Measurements from ENCODE around the gene DICER1.

The DICER1 gene

GRCh38 chr14:95125915-95126314 is 31.4 kb downstream of the DICER1 start:
- in situ Hi-C loops (cut with HindIII; ENCODE audit: low pct_unique_long_range_greater_than_20kb, low sequenced_read_pairs): no loop called here
- DNase-seq (ENCODE audit: low read depth in 1 of 2, low spot score in 1 of 2): no peak
- TF ChIP-seq JUND (IDR thresholded peaks at IDR 0.05; ENCODE audit: low read depth): no peak

DNA sequence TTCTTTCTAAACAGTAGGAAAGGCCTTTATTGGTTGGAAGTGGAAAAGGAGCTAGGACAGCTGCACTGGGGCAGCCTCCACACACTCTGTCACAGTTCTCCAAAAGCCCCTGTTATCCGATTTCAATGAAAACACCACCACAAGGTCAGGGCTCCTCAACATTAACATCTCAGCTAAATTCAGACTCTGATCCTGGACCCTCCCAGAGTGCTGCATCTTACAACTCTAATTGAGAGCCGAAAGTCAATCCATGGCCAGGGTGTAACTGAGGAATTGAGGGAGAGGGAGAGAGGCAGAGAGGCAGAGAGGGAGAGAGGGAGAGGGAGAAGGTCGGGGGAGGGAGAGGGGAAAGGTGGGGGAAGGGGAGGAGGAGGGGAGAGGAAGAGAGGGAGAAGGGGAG is 32.1 kb downstream of the DICER1 start:
- in situ Hi-C loops (cut with HindIII; ENCODE audit: low pct_unique_long_range_greater_than_20kb, low sequenced_read_pairs): no loop called here
- no peak for TF ChIP-seq JUND (IDR thresholded peaks at IDR 0.05; ENCODE audit: low read depth)
- DNase-seq (ENCODE audit: low read depth in 1 of 2, low spot score in 1 of 2): no peak

DNA sequence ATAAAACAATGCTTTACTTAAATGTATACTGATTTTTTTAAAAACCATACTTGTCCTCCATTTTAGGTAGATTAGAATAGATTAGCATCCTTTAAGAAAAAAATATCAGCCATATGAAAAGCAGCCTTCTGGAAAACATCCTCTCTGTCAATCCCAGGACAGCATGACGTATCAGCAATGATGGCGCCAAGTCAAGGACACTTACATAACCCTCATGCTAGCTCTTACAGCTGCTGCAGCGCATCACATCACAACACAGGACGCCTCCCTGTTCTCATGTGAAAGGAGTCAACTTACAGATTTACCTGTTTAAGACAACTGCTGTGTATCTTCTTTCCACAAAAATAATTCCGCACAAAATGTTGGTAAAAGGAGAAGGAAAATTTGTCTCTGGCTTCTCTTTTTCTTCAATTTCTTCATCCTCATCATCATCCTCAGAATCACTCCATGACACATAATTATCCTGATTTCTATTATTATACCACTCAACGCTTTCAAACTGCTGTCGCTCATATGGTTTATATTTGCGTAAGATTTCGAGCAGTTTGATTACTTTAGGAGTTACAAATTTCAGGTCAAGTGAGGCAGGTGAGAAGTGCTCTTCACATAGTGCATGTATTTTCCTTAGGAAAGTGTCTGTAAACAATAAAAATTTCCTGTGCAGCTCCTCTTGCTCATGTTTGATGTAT is 33.3 kb downstream of the DICER1 start:
- in situ Hi-C loops (cut with HindIII; ENCODE audit: low pct_unique_long_range_greater_than_20kb, low sequenced_read_pairs): no loop called here
- TF ChIP-seq JUND (IDR thresholded peaks at IDR 0.05; ENCODE audit: low read depth): no peak
- no peak for DNase-seq (ENCODE audit: low read depth in 1 of 2, low spot score in 1 of 2)

DNA sequence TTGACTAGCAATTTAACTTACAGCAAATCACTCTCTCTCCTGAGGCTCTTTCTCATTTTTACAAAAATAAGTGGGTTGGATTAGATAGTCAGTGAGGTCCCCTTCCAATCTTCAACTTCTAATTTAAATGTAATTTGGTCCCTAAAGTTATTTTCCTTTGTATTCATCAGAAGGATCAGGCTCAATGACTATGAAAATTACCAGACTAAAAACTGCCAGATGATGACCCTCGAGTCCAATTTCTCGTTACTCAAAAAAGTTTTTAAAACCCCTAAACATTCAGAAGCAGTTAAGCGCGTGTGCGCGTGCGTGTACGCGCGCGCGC is 34.7 kb downstream of the DICER1 start:
- no peak for TF ChIP-seq JUND (IDR thresholded peaks at IDR 0.05; ENCODE audit: low read depth)
- no peak for DNase-seq (ENCODE audit: low read depth in 1 of 2, low spot score in 1 of 2)
- in situ Hi-C loops (cut with HindIII; ENCODE audit: low pct_unique_long_range_greater_than_20kb, low sequenced_read_pairs): no loop called here

- TF ChIP-seq JUND (IDR thresholded peaks at IDR 0.05; ENCODE audit: low read depth): no peak
- in situ Hi-C loops (cut with HindIII; ENCODE audit: low pct_unique_long_range_greater_than_20kb, low sequenced_read_pairs): no loop called here
- no peak for DNase-seq (ENCODE audit: low read depth in 1 of 2, low spot score in 1 of 2)
Measured at GRCh38 chr14:95121911-95122620, 35.3 kb downstream of the DICER1 start.

GRCh38 chr14:95119336-95119735 is 38.0 kb downstream of the DICER1 start:
- in situ Hi-C loops (cut with HindIII; ENCODE audit: low pct_unique_long_range_greater_than_20kb, low sequenced_read_pairs): no loop called here
- peak in 1 of 2 experiments; percentile 21 for DNase-seq (ENCODE audit: low read depth in 1 of 2, low spot score in 1 of 2)
- TF ChIP-seq JUND (IDR thresholded peaks at IDR 0.05; ENCODE audit: low read depth): no peak

- no peak for TF ChIP-seq JUND (IDR thresholded peaks at IDR 0.05; ENCODE audit: low read depth)
- DNase-seq (ENCODE audit: low read depth in 1 of 2, low spot score in 1 of 2): no peak
- in situ Hi-C loops (cut with HindIII; ENCODE audit: low pct_unique_long_range_greater_than_20kb, low sequenced_read_pairs): no loop called here
Measured at GRCh38 chr14:95117937-95118721, 39.2 kb downstream of the DICER1 start.

- no peak for TF ChIP-seq JUND (IDR thresholded peaks at IDR 0.05; ENCODE audit: low read depth)
- in situ Hi-C loops (cut with HindIII; ENCODE audit: low pct_unique_long_range_greater_than_20kb, low sequenced_read_pairs): no loop called here
- peak in 1 of 2 experiments; percentile 40 for DNase-seq (ENCODE audit: low read depth in 1 of 2, low spot score in 1 of 2)
Measured at GRCh38 chr14:95113476-95113875, 43.9 kb downstream of the DICER1 start.

DNA sequence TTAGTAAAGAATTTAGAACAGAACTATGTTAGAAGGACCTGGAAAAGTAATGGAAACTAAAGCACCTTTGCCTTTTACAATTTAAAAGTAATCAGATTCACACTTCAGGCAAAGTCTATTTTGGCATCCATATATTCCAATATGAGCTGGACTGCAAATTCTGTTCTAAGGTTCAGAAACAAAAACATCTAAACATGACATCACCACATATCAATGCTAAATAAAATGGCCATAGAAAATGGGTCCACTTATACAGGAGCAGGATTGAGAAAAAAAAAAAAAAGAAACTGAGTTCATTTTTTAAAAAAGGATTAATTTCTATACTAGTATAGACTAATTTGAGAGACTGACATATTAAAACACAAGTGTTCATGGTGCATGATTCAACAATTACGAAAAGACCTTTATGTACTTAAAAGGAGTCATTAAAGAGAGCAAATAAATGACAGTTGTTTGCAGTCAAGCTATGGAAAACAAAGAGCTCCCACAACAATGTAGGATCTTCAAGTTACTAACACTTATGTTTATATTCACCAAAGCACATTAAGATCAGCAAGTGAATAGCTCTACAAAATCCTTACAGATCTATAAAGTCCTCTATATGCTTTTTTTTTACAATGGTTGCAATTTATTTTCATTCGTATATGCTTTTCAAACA is 45.7 kb downstream of the DICER1 start:
- in situ Hi-C loops (cut with HindIII; ENCODE audit: low pct_unique_long_range_greater_than_20kb, low sequenced_read_pairs): no loop called here
- DNase-seq (ENCODE audit: low read depth in 1 of 2, low spot score in 1 of 2): peak in 1 of 2 experiments; percentile 26
- no peak for TF ChIP-seq JUND (IDR thresholded peaks at IDR 0.05; ENCODE audit: low read depth)

- TF ChIP-seq JUND (IDR thresholded peaks at IDR 0.05; ENCODE audit: low read depth): no peak
- in situ Hi-C loops (cut with HindIII; ENCODE audit: low pct_unique_long_range_greater_than_20kb, low sequenced_read_pairs): no loop called here
- no peak for DNase-seq (ENCODE audit: low read depth in 1 of 2, low spot score in 1 of 2)
Measured at GRCh38 chr14:95110178-95110577, 47.2 kb downstream of the DICER1 start.

DNA sequence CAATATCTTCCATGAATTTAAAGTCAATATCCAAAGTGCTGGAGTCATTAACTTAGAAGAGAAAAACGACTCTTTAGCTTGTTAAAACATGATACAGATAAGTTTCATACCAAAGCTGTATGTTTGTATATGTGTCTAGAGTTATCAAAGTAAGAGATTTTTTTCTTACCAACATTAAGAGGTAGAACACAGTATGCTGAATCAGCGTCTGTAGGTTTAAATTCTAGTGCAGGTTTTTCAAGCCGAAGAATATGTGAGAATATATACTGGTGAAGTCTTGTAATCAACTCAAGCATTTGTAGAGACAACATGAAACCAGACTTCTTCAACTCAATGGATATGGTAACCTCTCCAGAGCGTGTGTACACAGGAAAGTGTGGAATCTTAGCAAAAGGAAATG is 49.6 kb downstream of the DICER1 start:
- no peak for DNase-seq (ENCODE audit: low read depth in 1 of 2, low spot score in 1 of 2)
- TF ChIP-seq JUND (IDR thresholded peaks at IDR 0.05; ENCODE audit: low read depth): no peak
- in situ Hi-C loops (cut with HindIII; ENCODE audit: low pct_unique_long_range_greater_than_20kb, low sequenced_read_pairs): no loop called here

- no peak for TF ChIP-seq JUND (IDR thresholded peaks at IDR 0.05; ENCODE audit: low read depth)
- in situ Hi-C loops (cut with HindIII; ENCODE audit: low pct_unique_long_range_greater_than_20kb, low sequenced_read_pairs): no loop called here
- no peak for DNase-seq (ENCODE audit: low read depth in 1 of 2, low spot score in 1 of 2)
Measured at GRCh38 chr14:95106971-95107370, 50.4 kb downstream of the DICER1 start.

Measured in T47D (cell line).